CD4-positive, alpha-beta T cell treated with Interleukin-21 for 1 hour (primary cell): ENCODE data around the gene HTD2.
"Not testable (repeated sequence)": the region's sequence is repeated elsewhere in the genome, so short reads cannot be mapped to it uniquely, and the experiment has no call there.

ENCODE experiments used
- DNase-seq: peaks from one replicate; pipeline ENCODE4 v3.0.0-alpha.2; 2020

HTD2 gene

DNA sequence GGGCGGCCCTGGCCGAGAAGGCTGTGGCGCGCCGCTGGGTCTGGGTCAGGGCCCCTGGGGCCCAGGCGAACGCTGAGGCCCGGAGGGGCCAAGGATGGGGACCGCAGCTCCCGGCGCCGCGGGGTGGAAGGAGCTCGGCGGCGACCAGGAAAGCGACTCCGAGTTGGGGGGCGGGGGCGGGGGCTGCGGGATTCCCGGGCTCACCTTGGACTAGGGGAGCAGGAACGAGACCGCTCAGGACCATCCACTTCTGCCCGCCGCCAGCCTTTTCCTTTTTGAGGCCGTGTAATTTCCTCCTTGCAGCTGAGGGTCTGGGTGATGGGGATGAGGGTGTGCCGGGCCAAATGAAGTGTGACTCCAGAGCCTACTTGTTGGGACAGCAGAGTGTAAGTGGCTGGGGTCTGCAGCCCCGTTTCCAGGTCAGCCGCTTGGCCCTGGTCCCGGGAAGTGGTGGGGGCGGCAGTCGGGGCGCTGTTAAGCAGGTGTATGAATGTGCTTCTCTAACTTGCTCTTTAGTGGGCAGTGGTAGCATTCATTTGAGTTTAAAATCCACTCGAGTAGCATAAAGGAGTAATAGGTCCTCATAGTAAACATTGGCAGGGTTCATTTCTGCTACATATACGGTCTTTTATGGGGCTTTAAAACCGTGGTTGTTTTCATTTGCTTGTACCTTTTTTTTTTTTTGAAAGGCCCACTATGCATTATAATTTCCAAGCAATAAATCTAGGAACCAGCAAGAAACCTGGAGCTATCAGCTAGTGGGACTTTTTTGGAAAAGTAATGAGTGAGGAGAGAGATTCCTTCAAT, 27.1 kb downstream of the HTD2 start:
- peak; percentile 27 for DNase-seq

DNA sequence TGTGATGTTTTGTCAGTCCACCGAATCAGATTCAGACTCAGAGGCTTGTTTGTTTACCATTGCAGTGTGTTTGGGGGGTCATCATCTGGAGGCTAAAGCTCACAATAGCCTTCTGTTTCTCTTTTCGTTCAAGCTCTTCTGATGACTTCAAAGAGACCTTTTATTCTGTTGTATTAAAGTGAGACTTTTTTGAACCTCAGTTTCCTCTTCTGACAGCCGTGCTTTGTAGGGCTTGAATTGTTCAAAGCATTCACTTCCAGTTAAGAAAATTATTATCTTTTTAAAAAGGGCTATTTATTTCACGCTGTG, 27.6 kb downstream of the HTD2 start:
- no peak for DNase-seq

DNA sequence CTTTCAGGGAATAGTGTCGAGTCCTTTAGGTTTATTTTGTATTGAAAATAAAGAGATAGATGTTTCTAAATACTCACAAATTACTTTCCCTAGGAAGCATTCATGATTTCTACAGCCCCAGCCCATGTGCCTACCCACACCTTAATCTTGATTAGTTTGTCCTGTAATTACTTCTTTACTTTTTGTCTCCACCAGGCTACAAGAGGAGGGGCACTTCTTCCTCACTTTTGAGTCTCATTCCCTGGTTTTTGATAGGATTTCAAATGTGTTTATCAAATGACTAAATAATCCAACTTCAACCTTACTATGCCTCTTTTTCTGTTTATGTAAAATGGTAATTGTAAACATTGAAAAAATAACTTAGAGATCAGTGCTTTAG, 28.2 kb downstream of the HTD2 start:
- no peak for DNase-seq

DNA sequence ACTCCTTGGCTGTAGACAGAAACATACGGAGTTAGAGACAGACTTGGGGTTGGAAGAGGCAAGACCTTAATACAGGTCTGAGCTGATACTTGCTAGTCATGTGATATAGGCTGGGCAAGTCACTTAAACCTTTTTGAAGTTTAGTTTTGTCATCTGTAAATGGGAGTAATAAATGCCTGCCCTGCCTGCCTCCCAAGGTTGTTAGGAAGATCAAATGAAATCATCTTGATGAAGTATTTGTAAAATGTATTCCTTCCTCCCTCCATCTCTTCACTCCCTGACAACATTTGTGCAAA, 29.3 kb downstream of the HTD2 start:
- DNase-seq, result no peak

DNA sequence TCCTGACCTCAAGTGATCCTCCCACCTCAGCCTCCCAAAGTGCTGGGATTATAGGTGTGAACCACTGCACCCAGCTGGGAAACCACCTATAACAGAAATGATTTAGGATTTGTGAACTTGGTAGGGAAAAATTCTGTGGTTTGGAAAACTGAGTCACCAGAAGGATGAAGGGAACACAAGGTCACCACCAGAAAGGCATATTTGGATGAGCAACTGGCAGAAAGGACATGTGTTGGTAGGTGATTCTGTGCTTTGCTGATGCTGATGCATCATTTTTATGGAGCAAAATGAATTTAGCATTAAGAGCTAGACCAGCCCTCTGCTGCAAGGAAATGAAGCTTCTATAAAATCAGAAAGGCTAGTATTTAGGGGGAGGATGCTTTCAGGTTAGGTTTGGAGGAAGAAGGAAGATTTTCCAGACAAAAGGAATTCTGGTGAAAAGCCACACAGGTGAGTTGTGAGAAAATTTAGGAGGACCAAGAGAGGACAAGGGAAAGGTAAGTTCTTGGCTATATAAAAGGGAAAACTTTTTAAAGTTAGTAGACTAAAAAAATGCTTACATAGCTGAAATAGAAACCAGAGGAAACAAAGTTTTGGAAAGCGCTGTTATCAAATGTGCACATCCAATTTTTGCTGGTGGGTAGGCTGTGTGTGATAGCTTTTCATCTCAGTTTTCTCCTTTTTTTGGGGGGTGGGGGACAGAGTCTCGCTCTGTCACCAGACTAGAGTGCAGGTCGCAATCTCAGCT, 30.0 kb downstream of the HTD2 start:
- no peak for DNase-seq

DNA sequence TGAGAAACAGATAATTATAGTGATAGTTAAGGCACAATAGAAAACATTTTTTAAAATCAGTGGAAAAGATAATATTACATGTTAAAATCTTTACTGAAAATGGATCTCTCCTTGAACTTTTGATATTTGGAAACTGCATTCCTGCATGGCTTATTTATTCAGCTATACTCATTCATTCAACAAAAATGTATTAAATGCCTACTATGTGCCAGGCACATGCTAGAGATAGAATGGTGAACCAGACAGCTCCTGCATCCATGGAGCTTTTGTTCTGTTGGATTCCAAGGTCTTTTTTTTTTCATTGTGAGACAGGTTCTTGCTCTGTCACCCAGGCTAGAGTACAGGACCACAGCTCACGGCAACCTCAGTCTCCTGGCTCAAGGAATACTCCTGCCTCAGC, 30.9 kb downstream of the HTD2 start:
- no peak for DNase-seq

DNA sequence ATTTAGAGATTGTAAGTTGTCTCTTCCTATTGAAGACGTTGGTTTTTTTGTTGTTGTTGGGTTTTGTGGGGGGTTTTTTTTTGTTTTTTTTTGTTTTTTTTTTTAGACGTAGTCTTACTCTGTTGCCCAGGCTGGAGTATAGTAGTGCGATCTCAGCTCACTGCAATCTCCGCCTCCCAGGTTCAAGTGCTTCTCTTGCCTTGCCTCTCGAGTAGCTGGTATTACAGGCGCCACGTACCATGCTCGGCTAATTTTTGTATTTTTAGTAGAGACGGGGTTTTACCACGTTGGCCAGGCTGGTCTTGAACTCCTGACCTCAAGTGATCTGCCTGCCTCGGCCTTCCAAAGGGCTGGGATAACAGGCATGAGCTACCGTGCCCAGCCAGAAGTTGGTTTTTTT, 32.8 kb downstream of the HTD2 start:
- DNase-seq, result not testable (repeated sequence)

DNA sequence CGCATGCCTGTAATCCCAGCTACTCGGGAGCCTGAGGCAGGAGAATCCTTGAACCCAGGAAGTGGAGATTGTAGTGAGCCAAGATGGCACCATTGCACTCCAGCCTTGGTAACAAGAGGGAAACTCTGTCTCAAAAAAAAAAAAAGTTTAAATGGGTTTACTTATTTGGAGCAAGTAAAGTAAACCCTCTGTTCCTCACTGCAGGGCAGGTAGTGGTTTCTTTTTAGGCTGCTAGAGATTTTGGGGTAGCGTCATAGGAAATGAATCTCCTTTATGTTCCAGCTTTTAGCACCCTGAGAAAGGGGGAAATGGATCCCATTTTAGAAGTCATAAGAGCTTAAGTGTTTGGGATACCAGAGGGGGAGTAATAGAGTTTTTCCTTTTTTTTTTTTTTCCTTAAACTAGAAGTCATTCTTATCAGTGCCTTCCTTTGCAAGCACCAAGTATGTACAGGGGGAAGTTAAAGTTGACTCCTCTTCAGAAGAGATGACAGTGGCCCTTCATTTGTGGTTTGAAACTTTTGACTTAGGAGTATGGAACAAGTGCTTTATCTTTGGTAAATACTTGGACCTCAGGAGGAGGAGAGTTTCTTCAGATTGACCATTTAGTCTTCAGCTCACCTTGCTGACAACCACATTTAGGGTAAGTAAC, 34.4 kb downstream of the HTD2 start:
- DNase-seq, result no peak

DNA sequence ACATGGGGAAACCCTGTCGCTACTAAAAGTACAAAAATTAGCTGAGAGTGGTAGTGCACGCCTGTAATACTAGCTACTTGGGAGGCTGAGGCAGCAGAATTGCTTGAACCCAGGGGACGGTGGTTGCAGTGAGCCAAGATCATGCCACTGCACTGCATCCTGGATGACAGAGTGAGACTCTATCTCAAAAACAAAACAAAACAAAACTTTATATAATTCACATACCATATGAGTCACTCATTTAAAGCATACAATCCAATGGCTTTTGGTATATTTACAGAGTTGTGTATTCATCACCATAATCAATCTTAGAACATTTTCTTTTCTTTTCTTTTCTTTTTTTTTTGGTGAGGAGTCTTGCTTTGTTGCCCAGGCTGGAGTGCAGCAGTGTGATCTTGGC, 35.1 kb downstream of the HTD2 start:
- DNase-seq, result no peak

DNA sequence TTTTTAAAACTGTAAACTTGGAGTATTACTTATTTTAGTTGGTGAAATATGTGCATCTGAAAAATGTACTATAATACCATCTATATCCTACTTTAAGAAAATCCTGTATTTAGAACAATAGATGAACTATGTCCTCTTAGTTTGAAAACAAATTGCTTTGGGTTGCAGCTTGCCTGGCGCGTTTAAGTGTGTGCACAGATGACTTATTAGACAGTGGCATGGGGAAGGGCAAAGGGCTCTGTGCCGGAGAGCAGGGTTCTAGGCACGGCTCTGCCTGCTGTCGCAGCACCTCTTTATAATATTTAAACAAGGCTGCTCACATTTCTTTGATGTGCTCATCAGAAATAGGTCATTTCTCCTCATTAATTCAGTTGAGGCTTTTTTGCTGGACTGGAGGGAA, 36.4 kb downstream of the HTD2 start:
- no peak for DNase-seq

DNA sequence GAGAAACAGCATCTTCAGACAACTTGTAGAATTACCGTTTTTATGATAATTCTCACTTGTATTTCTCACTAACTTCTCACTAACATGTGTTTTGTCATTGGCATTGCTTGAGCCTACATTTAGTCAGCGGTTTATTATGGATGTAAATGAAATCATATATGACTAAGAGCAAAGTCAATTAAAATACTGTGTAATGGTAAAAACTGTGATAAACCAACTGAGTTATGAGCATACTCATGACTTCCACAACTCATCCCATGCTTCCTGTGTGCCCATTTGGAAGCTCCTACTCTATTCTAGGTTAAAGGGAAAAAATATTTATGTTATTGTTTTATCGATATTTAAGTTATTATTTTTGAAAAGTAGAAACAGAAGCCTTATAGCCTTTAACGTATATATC, 39.1 kb downstream of the HTD2 start:
- no peak for DNase-seq

DNA sequence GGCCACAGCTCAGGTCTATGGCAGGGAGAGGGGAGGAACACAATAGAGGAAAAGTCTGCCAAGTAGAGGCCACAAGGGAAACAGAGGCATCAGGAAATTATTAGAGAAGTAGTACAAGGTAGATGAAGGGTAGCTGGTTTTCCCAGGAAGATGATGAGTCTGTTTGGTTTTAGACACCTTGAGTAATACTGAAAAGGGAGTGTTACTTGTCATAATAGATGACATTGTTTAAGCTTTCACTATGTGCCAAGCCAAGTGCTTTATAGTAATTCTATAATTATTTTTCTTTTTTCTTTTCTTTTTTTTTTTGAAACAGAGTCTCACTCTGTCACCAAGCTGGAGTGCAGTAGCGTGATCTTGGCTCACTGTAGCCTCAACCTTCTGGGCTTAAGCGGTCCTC, 40.0 kb downstream of the HTD2 start:
- no peak for DNase-seq

DNA sequence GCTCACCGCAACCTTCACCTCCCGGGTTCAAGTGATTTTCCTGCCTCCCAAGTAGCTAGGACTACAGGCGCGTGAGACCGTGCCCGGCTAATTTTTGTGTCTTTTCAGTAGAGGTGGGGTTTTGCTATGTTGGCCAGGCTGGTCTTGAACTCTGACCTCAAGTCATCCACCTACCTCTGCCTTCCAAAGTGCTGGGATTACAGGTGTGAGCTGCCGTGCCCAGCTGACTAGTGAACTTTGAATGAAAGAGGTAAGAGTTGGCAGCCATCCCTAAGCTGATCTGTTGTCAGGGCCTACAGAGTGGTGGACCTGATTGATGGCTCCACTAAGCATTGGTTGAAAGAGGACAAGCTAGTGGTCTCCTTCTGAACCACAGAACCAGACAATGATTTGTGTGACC, 41.7 kb downstream of the HTD2 start:
- no peak for DNase-seq

DNA sequence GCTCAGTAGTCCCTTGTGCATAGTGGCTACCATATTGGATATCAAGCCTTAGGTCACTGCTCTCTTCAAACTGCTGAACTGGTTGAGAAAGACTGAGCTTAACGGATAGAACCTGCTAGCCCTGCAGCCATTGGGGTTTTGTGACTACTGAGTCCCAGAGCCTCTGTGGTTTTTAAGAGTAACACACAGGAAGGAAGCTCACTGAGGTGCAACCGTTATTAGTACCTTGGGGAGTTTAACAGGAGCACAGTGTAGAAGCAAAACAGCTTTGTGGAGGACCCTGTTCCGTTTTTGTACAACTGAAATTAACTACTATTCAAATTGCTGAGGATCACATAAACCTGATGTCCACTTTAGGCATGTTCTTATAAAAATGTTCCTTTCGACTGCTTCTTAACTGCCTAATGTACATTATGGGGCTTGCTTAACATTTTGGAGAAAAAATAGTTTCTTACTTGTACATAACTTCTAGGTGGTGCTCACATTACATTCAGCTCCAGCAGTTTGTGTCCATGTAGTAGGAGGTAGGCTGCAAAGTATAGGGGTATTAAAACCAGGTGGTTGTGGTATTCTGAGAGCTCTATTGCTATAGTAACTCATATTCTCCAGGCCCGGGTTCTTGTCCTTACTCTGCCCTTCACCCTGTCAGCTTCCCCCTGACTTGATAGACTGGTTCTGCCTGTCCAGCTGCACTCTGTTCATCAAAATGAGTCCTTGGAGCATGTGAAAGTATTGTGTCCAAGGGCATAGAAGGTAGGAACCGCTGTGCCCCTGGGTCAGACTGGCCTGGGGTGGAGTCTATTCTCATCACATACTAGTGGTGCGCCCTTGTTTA, 43.7 kb downstream of the HTD2 start:
- peak; percentile 14 for DNase-seq

DNA sequence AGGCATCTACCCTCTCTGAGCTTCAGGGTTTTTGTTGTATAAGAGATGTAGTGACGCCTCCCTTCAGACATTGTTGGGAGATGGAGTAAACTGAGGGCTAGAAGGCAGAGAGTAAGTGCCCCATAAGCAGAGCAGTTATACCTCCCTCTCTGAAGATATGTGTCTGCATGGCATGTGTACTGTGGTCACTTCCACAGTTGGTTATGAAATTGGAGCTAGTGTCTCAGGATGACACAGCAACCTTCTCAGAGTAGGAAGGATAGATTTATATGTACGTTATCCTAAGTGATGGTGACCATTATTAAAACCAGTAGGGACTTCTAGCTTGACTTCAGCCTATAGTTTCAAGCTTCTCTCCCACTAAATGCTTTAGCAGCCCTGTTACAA, 44.3 kb downstream of the HTD2 start:
- no peak for DNase-seq

DNA sequence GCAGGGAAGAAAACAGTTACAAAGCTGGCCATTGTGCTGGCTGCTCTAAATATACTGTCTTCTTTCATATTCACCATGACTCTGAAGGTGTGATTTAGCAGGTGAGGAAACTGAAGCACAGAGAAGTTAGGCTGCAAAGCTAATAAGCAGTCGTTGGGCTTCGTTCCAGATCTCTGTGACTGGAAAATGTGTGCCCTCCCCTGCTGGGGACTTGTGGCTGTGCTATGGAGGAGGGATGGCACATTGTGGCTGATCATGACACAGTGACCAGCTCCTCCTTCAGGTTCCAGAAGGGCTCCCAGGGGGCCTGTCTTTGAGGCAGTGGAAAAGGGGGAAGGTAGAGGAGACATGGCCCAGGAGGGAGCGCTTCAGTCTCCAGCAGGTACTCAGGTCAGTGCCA, 45.6 kb downstream of the HTD2 start:
- DNase-seq, result no peak

DNA sequence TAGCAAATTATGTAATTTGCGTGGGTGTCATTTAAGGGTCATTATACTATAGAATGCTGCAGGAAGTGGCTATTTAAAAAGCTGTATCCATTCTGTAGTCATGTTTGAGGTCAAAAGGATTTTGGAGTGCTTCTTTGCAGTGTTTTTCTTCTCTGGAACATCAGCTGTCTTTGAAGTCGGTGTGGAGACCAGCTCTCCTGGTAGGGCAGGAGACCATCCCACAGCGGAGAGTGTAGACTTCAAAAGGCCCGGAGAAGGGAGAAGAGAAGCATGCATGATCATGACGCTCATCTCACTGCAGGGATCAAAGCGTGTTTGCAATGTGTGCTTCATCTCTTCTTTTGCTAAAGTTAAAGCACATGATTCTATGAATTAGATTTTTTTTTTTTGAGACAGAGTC, 46.3 kb downstream of the HTD2 start:
- no peak for DNase-seq

DNA sequence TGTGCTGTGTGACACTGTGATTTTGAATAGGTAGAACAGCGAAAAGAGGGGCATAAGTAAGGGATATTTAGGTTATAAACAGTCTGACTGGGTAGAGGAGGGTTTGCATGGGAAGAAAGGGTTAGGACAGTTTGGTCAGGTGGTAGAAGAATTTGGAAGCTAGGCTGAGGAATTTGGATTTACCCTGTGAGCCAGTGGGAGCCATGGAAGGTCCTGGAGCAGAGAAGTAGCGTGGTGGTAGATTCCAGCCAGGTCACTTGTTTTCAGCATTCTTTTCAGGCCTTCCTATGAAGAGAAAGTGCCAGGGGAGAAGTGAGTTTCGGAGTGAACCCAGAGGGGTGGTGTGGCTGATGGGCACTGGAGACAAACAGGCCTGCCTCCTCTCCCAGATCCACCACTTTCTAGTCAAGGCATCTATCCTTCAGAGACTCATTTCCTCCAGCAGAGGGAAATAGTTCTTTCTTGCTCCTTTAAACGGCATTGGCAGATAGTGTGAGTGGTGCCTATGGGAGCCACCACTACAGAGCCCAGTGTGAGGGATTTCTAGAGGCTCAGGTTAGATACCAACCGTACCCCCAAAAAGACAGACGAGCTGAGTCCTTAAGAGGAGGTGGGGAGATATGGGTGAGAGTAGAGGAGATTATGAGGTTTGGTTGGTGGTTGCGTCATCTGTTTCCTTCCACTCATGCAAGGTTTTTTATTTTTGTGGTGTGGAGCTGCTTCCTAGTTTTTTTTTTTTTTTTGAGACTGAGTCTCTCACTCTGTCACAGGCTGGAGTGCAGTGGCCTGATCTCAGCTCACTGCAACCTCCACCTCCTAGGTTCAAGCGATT, 47.6 kb downstream of the HTD2 start:
- peak; percentile 33 for DNase-seq

DNA sequence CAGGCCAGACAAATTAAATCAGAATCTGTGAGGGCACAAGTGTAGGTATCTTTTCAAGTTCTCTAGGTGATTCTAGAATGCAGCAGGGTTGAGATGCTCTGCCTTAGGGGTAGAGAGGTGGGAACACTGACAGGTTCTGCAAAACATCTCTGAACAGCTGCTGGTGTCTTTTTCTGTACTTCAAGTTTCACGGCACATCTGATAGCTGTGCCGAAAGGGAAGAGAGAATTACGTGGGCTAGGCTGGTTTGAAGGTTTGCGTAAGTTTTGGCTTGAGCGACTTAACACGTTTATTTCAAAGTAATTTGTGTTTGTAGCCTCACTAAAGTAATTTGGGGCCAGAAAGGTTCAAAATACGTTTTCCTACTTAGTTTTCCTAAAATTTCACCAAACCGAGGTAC, 48.9 kb downstream of the HTD2 start:
- DNase-seq, result no peak

DNA sequence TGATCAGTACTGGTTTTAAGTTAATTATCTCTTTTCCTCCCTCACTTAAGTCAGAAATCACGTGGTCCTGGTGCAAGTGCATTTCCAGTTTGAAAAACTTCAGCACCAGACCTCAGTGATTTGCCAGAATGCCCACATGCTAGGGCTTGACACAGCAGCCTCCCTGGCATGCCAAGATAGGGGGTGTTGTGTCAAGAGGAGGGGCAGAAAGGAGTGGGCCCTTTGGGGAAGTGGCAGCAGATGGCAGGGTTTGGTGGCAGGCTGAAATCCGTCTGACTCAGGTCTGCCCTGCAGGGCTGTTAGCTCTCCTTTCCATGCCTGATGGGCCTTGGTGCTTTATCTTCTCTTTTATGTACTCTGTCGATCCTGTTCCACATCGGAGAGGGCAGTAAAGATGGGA, 49.7 kb downstream of the HTD2 start:
- DNase-seq, result peak; percentile 5

DNA sequence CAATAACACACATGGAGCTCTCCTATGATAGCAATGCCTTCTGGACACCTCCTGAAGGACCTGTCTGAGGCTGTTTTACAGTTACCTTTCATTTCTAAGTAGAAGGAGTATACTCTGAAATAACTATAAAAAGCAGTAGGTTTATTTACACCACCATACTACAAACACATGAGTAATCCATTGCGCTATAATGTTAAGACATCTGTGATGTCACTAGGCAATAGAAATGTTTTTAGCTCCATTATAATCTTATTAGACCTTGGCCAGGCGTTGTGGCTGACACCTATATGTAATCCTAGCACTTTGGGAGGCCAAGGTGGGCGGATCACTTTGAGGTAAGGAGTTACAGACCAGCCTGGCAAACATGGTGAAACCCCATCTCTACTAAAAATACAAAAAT, 51.1 kb downstream of the HTD2 start:
- no peak for DNase-seq

DNA sequence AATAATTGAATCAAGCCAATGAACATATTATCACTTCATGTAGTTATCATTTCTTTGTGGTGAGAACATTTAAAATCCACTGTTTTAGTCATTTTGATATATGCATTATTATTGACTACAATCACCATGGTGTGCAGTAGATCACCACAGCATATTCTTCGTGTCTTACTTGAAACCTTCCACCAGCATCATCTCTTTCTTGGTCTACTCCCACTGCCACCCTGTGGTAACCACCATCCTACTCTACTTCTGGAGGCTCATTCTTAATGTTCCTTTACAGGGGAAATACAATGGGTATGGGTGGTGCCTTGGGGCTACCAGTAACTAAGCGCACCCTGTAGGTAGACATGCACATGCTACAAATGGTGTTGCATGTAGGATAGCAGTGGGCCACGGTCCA, 51.8 kb downstream of the HTD2 start:
- no peak for DNase-seq

DNA sequence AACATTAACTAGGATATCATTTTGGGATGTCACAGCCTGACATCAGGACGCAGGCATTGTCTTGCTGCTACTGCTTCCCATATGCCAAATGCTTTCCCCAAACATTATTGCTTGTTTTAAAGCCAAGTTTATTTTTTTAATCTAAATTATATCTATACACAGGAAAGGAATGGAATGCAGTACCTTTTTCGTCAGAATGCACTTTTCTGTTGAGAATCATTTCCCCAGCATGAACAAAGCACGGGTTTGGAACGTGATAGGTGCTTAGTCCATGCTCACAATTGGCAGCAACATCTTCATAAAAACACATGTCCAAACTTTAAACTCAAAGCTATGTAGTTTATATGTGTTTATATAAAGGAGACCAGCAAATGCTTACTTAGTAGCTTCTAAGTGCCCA, 52.5 kb downstream of the HTD2 start:
- DNase-seq, result no peak
